NCI-H446 (cell line): Measurements from ENCODE around the gene RAB27A.
A peak's percentile ranks its signal among the peaks of the same experiment; 100 is the strongest.

Experiments used
- DNase-seq, 2 experiments: peaks; one replicate each; lab custom pipeline; 2025; lab: John Stamatoyannopoulos, UW

RAB27A gene

GRCh38 chr15:55222588-55222987 is 67.0 kb downstream of the RAB27A start:
- DNase-seq: no peak

- DNase-seq: no peak
Measured at GRCh38 chr15:55221090-55222011, 68.3 kb downstream of the RAB27A start.

- DNase-seq: no peak
Measured at GRCh38 chr15:55220606-55221005, 69.0 kb downstream of the RAB27A start.

- DNase-seq: no peak
Measured at GRCh38 chr15:55218056-55218455, 71.6 kb downstream of the RAB27A start.

GRCh38 chr15:55204464-55204863 is 85.1 kb downstream of the RAB27A start:
- DNase-seq: no peak

GRCh38 chr15:55202206-55202605 is 87.4 kb downstream of the RAB27A start:
- DNase-seq: no peak

GRCh38 chr15:55198706-55199105 is 90.9 kb downstream of the RAB27A start:
- no peak for DNase-seq

- no peak for DNase-seq
Measured at GRCh38 chr15:55197719-55198118, 91.9 kb downstream of the RAB27A start.

- no peak for DNase-seq
Measured at GRCh38 chr15:55197362-55197705, 92.3 kb downstream of the RAB27A start.

GRCh38 chr15:55196458-55197361 is 92.9 kb downstream of the RAB27A start, which contains the start of gene RSL24D1:
Gene RSL24D1, minus strand, starts transcription at chr15:55196941. Its CDS starts 51 bp downstream, at chr15:55196890.
- peak; percentile 93 to 96 for DNase-seq

GRCh38 chr15:55195996-55196395 is 93.6 kb downstream of the RAB27A start:
- DNase-seq: no peak

- no peak for DNase-seq
Measured at GRCh38 chr15:55194256-55194655, 95.4 kb downstream of the RAB27A start.

GRCh38 chr15:55186331-55186730 is 103.3 kb downstream of the RAB27A start:
- DNase-seq: no peak

GRCh38 chr15:55183679-55184078 is 105.9 kb downstream of the RAB27A start:
- DNase-seq: no peak

GRCh38 chr15:55179141-55179540 is 110.5 kb downstream of the RAB27A start:
- DNase-seq: no peak

GRCh38 chr15:55170361-55170760 is 119.3 kb downstream of the RAB27A start:
- no peak for DNase-seq

- DNase-seq: peak; percentile 62 to 75
Measured at GRCh38 chr15:55168350-55168974, 121.2 kb downstream of the RAB27A start.

GRCh38 chr15:55164284-55164683 is 125.3 kb downstream of the RAB27A start:
- no peak for DNase-seq
